Measurements from ENCODE around the gene ACTBL2.

ACTBL2 gene

DNA sequence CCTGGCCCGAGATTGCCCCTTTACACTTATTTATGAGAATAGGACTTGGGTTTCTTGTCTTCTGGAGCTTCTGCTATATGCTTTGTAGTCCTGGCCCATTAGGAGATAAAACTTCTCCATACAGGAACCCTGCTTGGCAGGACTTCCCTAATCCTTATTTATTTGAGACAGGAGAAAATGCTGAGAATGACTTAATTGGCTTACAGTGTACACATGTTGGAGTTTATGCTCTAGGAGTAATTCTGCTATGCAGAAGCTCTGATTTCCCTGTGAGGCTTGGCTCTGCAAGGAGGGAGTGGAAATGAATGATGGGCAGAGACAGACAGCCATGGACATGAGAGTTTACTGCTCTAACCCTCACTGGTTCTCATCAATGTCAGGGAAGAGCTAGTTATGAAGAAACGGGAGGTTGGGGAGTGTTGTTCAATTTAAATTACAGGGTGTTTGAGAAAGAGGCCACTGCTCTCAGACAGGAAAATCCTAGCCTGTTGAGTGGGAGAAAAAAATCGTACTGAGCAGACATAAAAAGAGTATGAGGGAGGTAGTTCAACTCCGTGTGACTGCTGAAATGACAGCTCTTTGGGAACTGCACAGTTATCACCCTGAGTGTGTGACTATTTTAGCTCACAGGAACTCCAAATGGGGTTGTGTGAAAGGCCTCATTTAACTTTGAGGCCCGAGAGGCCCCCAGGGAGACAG, 37.5 kb downstream of the ACTBL2 start:
- no peak overlapping the region for H3K4me3 Mint-ChIP-seq
- H3K4me1 Mint-ChIP-seq (ENCODE audit: low read depth) = no peaks in the 10 kb centered on the region
- no peaks in the 10 kb centered on the region for H3K9me3 Mint-ChIP-seq
- H3K27me3 Mint-ChIP-seq = no peaks in the 10 kb centered on the region
- H3K27ac Mint-ChIP-seq = no peak overlapping the region
- no peaks in the 10 kb centered on the region for H3K36me3 Mint-ChIP-seq (ENCODE audit: low read depth)

DNA sequence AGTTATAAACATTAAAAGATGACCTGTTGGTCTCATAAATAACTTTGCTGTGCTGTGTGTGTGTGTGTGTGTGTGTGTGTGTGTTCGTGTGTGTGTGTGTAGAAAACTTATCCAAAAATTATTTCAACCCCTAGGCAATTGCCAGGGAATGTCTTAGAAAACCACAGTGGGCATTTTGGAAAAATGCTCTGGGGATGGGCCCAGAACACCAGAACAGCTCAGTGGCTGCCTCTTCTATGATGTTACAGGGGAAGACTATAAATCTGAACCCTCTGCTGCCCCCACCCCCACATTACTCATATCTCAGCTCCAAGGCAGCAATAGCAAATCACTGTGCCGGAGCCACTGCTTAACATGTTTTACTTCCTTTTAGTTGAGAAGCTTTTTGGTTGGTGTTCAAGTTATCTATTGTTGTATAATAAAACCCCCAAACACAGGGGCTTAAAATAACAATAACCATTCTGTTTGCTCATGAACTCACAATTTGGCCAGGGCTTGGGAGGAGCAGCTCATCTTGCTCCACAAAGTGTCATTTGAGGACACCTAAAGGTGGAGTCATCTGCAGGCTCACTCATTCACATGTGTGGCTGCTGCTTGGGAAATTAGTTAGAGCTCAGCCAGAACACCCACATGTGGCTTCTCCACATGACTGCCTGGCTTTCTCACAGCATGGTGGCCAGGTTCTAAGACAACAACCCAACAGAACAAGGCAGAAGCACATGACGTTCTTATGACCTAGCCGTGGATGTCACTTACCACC, 40.4 kb downstream of the ACTBL2 start:
- H3K4me3 Mint-ChIP-seq = no peak overlapping the region
- H3K27ac Mint-ChIP-seq = no peak overlapping the region
- H3K36me3 Mint-ChIP-seq (ENCODE audit: low read depth) = no peaks in the 10 kb centered on the region
- H3K4me1 Mint-ChIP-seq (ENCODE audit: low read depth) = no peaks in the 10 kb centered on the region
- no peaks in the 10 kb centered on the region for H3K9me3 Mint-ChIP-seq
- H3K27me3 Mint-ChIP-seq = no peaks in the 10 kb centered on the region

GRCh38 chr5:57441557-57441956, 41.1 kb downstream of the ACTBL2 start:
- H3K36me3 Mint-ChIP-seq (ENCODE audit: low read depth) = no peaks in the 10 kb centered on the region
- H3K9me3 Mint-ChIP-seq = no peaks in the 10 kb centered on the region

GRCh38 chr5:57439601-57440000, 43.0 kb downstream of the ACTBL2 start:
- no peaks in the 10 kb centered on the region for H3K9me3 Mint-ChIP-seq
- H3K36me3 Mint-ChIP-seq (ENCODE audit: low read depth) = no peaks in the 10 kb centered on the region
- no peaks in the 10 kb centered on the region for H3K27me3 Mint-ChIP-seq
- H3K4me1 Mint-ChIP-seq (ENCODE audit: low read depth) = no peaks in the 10 kb centered on the region
- H3K27ac Mint-ChIP-seq = no peak overlapping the region
- no peak overlapping the region for H3K4me3 Mint-ChIP-seq

More at GRCh38 chr5:57441557-57441956, 41.1 kb downstream of the ACTBL2 start:
- no peak overlapping the region for H3K4me3 Mint-ChIP-seq
- no peaks in the 10 kb centered on the region for H3K4me1 Mint-ChIP-seq (ENCODE audit: low read depth)
- H3K27me3 Mint-ChIP-seq = no peaks in the 10 kb centered on the region
- H3K27ac Mint-ChIP-seq = no peak overlapping the region

GRCh38 chr5:57437976-57438805, 44.4 kb downstream of the ACTBL2 start:
- no peak overlapping the region for H3K4me3 Mint-ChIP-seq
- H3K4me1 Mint-ChIP-seq (ENCODE audit: low read depth) = no peaks in the 10 kb centered on the region
- H3K9me3 Mint-ChIP-seq = no peaks in the 10 kb centered on the region
- H3K27ac Mint-ChIP-seq = no peak overlapping the region
- H3K36me3 Mint-ChIP-seq (ENCODE audit: low read depth) = no peaks in the 10 kb centered on the region
- no peaks in the 10 kb centered on the region for H3K27me3 Mint-ChIP-seq

- no peak overlapping the region for H3K4me3 Mint-ChIP-seq
- no peak overlapping the region for H3K27ac Mint-ChIP-seq
- no peaks in the 10 kb centered on the region for H3K36me3 Mint-ChIP-seq (ENCODE audit: low read depth)
- no peaks in the 10 kb centered on the region for H3K4me1 Mint-ChIP-seq (ENCODE audit: low read depth)
- no peaks in the 10 kb centered on the region for H3K9me3 Mint-ChIP-seq
- H3K27me3 Mint-ChIP-seq = no peaks in the 10 kb centered on the region
Measured at GRCh38 chr5:57436586-57436985, 46.0 kb downstream of the ACTBL2 start.

DNA sequence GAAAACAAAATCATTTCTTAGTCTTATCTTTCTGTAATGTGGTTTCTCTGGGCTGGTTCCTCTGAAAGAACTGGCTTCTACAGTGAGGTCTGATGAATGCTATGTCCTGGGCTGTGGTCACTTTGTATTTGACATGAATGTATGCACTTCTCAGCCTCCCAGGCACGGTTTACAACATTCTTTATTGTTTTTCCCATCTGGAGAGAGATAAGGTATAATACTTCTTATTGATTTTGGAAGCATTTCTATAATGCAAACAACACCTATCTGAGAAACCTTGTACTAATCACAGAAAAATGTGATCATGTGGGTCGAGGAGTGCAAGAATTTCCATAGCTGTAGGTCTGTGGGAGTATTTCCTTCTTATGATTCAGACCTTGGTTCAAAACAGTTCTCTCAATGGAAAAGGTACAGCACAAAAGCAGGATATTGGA, 46.9 kb downstream of the ACTBL2 start:
- no peaks in the 10 kb centered on the region for H3K9me3 Mint-ChIP-seq
- H3K36me3 Mint-ChIP-seq (ENCODE audit: low read depth) = no peaks in the 10 kb centered on the region
- no peak overlapping the region for H3K27ac Mint-ChIP-seq
- no peaks in the 10 kb centered on the region for H3K27me3 Mint-ChIP-seq
- no peak overlapping the region for H3K4me3 Mint-ChIP-seq
- H3K4me1 Mint-ChIP-seq (ENCODE audit: low read depth) = no peaks in the 10 kb centered on the region

GRCh38 chr5:57434683-57435082, 47.9 kb downstream of the ACTBL2 start:
- no peaks in the 10 kb centered on the region for H3K9me3 Mint-ChIP-seq
- no peaks in the 10 kb centered on the region for H3K27me3 Mint-ChIP-seq
- no peaks in the 10 kb centered on the region for H3K36me3 Mint-ChIP-seq (ENCODE audit: low read depth)
- H3K4me3 Mint-ChIP-seq = no peak overlapping the region
- no peaks in the 10 kb centered on the region for H3K4me1 Mint-ChIP-seq (ENCODE audit: low read depth)
- no peak overlapping the region for H3K27ac Mint-ChIP-seq

DNA sequence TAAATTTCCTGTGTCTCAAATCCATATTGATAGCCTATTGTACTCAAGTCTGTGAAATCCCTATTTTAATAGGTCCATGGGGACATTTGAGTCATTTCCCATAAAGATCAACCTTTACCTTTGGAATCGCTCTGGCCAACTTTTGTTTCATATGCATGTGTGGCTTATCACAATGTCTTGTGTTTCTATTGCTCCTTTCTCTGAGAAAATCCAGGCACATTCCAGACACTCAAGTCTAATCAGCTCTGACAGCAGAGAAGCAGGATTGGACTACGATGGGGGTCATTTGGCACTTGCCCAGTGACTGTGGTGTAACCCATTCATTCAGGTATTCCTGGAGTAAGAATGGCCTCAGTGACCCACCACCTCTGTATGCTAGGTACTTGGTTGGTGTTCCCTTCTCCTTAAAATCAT, 48.4 kb downstream of the ACTBL2 start:
- Mint-ChIP-seq H3K4me3 (no peak overlapping the region), H3K4me1 (ENCODE audit: low read depth) (no peaks in the 10 kb centered on the region), H3K9me3 (no peaks in the 10 kb centered on the region), H3K27me3 (no peaks in the 10 kb centered on the region), H3K27ac (no peak overlapping the region), H3K36me3 (ENCODE audit: low read depth) (no peaks in the 10 kb centered on the region)

DNA sequence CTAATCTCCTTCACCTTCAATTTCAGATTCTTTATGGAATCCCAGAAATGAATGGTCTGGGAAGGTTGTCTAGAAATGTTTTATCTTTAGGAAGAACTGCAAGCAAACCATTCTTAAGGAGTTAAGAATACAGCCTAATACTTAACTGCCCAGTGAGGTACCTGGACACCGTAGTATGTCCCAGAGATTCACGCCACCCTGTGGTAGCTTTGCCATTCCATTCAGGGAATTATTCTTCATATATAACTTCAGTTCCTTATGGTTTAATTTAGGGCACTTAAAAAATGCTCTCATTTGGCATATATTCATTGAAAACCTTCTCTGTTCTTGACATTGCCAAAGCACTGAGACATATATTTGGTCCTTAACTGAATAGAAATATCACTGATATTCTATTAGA, 49.7 kb downstream of the ACTBL2 start:
- Mint-ChIP-seq H3K4me1 (ENCODE audit: low read depth) (no peaks in the 10 kb centered on the region), H3K4me3 (no peak overlapping the region), H3K36me3 (ENCODE audit: low read depth) (no peaks in the 10 kb centered on the region), H3K9me3 (no peaks in the 10 kb centered on the region), H3K27ac (no peak overlapping the region), H3K27me3 (no peaks in the 10 kb centered on the region)

- no peaks in the 10 kb centered on the region for H3K36me3 Mint-ChIP-seq (ENCODE audit: low read depth)
- no peaks in the 10 kb centered on the region for H3K27me3 Mint-ChIP-seq
- no peak overlapping the region for H3K27ac Mint-ChIP-seq
- no peak overlapping the region for H3K4me3 Mint-ChIP-seq
- H3K9me3 Mint-ChIP-seq = no peaks in the 10 kb centered on the region
- H3K4me1 Mint-ChIP-seq (ENCODE audit: low read depth) = no peaks in the 10 kb centered on the region
Measured at GRCh38 chr5:57431759-57432158, 50.9 kb downstream of the ACTBL2 start.

All from stimulated activated naive CD8-positive, alpha-beta T cell treated with anti-CD3 and anti-CD28 coated beads, Interleukin-15, Interleukin-2, amounts not matched to agents 100 ng/mL and 50 ng/mL, for 24 hours (primary cell).